ENCODE measurements around the gene USP14.

USP14 gene

DNA sequence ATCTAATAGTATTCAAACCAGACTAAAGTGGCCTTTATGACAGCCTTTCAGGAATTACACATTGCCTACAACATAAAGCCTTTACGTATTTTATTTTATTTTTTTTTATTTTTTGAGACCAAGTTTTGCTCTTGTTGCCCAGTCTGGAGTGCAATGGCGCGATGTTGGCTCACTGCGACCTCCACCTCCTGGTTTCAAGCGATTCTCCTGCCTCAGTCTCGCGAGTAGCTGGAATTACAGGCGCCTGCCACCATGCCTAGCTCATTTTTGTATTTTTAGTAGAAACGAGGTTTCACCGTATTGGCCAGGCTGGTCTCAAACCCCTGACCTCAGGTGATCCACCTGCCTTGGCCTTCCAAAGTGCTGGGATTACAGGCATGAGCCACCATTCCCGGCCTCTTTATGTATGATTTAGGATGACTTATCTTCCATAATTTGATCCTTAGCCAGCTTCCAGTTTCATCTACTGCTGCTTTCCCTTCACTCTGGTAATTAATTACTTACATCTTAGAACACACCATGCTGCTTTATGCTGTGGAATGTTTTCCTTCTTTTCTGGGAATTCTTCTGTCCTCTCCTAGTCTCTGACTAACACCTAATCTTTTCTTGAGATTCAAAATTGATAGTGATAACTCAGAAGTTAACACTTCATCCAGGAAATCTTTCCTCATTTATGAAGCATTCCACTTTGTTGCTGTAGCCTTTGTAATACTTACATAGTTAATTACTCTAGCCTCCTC is 2.6 kb downstream of the USP14 start:
- DNase-seq, result no peak

DNA sequence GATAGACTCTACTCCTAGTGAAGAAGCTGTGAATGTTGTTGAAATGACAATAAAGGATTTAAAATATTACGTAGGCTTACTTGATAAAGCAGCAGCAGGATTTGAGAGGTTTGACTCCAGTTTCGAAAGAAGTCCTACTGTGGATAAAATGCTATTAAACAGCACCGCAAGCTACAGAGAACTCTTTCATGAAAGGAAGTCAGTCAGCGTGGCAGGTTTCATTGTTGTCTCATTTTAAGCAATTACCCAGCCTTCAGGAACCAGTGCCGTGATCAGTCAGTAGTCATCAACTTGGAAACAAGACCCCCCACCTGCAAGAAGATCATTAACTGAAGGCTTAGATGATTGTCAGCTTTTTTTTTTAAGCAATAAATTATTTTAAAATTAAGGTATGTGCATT is 14.0 kb downstream of the USP14 start:
- no peak for DNase-seq

DNA sequence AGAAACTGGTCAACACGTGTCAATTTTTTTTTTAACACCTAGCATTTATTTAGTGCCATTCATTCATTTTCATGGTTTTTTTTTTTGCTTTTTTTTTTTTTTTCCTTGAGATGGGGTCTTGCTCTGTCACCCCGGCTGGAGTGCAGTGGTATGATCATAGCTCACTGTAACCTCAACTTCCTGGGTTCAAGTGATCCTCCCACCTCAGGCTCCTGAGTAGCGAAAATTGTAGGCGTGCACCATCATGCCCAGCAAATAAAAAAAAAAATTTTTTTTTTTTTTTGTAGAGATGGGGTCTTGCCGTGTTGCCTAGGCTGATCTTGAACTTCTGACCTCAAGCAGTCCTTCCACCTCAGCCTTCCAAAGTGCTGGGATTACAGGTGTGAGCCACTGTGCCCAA is 21.1 kb downstream of the USP14 start:
- DNase-seq, result no peak

DNA sequence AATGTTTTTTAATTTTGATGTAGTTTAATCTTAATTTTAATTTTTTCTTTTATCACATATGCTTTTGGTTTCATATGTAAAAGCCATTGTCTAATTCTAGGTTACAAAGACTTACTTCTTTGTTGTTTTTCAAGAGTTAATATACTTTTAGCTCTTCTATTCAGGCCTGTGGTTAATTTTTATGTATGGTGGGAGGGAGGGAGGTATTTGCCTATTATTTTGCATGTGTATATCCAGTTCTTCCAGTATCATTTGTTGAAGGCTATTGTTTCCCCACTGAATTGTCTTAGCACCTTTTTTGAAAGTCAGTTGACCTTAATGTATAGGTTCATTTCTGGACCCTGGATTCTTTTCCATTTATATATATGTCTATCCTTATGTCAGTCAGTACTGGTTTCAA is 23.4 kb downstream of the USP14 start:
- no peak for DNase-seq

DNA sequence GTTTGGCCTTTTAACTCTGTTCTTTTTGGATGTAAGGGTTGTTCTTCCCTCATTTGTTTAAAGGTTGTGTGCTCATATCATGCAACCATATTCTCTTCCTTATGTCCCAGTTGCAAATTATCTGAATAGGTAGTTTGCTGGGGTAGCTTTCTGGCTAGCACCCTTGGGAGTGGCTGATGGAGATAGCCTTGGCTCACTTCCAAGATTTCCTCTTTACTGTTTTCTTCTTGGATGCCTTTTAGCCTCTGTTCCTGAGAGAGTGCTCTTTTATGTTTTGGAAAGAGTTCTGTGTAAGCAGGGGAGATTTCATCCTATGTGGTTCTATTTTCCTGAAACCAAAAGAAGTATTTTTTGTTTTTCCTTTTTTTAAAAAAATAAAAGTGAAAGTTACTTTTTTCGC is 25.4 kb downstream of the USP14 start:
- DNase-seq, result no peak

DNA sequence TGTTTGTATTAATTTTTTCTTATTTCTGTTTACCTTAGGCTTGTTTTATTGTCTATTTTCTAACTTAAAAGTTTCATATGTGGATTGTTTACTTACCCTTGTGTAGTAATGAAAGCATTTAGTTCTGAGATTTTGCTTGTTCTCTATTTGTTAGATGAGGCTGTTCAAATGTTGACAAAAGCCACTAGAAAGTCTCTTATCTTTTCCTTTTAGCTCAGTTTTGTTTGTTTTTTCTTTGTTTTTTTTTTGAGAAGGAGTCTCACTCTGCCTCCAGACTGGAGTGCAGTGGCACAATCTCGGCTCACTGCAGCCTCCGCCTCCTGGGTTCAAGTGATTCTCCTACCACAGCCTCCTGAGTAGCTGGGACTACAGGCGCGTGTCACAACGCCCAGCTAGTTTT is 30.9 kb downstream of the USP14 start:
- no peak for DNase-seq

DNA sequence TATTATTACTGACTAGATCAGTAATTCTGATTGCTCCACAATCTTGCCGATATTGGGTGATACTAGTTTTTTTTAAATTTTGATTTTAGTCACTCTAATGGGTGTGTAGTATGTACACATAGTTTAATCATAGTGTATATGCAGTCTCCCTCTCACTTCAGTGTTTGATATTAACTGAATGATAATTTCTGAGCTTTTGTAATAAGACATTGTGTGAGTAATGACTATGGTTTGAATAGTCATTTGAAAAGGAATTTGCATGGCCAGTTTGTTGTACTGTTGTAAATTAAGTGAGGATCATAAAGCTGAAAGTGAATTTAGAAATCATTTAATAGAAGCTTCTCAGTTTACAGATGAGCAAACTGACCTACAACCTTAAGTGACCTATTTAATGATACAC is 33.4 kb downstream of the USP14 start:
- DNase-seq, result no peak

DNA sequence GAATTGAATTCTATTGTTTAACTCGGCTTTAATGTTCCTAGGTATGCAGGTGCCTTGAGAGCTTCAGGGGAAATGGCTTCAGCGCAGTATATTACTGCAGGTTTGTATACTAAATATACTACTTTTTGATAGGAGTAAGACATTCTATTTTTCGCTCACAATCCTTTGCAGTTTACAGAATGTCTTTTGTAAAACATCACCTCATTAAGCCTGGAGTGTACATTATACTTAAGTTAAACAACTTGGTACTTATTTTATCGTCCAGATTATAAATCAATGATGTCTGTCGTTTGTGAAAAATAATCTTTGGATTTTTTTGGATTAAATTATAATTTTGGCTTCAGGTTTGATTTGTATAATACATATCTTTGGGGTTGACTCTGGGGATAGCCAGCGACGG is 34.4 kb downstream of the USP14 start:
- no peak for DNase-seq

DNA sequence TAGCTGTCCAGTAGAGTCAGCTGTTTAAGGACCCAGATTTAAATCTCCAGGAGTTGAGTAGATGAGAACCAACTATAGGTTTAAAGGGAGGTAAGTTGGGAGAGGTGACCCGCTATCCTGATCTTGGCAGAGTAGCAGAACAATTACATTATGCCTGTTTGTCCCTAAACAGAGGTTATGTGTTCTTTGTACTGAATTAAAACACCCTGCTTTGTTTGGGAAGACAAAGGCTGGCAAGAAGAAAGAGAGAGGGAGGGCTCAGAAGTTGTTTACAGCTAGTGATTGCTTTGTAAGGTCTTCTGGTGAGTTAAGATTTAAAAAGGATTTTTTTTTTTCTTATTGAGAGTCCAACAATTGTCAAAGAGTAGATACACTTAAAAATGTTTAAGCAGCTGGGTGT is 37.3 kb downstream of the USP14 start:
- no peak for DNase-seq

DNA sequence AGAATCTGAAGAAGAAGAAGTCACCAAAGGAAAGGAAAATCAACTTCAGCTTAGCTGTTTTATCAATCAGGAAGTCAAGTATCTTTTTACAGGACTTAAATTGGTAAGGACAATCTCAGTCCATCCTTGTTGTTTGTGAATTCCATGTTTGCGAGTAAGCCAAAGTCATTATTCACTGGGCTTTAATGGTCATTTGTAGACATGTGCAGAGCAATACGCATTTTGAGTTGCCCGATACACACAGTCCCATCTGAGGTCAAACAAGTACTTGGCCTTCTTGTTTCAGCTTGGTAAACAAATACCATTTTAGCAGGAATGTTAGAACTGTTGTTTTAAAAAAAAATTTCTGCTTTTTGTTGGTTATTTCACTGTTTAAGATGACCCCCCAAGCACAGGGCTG is 40.9 kb downstream of the USP14 start:
- no peak for DNase-seq

DNA sequence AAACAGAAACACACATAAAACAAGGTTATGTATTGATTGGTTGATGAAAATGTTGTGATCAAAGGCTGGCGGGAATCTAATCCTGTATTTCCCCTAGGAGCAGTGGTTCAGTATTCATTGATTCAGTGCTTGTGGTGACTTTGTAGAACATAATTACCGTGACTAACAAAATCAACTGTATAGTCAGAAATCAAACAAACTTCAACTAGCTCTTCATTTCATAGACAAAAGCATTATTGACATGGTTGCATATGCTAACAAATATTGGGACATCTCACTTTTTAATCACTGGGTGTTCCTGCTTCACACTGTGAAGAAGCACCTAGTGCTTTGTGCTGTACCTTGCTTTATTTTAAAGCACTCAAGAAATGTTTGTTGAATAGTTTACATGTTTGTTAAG is 41.4 kb downstream of the USP14 start:
- no peak for DNase-seq

DNA sequence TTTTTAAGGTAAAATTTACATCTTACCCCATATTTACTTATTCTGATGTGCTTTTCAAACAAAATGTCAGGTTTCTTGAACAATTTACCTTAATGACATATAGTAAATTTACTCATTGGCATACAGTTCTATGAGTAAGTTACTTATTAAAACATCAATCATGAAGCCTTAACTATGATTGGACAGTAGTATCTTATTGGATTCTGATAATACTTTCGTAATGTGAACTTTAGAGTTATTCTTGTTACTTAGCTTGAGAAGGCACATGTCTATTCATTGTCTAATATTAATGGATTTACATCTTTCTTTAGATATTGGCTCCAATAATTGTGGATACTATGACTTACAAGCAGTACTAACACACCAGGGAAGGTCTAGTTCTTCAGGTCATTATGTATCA is 51.7 kb downstream of the USP14 start:
- no peak for DNase-seq

DNA sequence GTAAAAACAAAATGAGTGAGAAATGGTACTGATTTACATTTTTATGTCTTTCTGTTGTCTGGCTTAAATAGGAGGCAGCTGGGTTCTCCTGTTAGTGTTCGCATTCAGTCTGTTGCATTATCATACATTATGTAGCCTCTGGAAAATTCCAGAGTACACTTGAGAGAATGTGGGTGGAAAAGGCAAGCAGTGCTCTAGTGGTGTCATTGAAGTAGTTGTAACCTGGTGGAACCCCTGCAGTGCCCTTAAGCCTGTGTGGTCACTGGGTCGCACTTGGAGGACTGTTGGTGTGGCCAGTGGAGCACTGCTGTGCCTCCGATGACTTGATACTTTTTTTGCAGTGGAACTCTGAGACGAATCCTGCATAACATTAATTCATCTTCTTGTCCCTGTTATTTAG is 52.4 kb downstream of the USP14 start:
- no peak for DNase-seq

DNA sequence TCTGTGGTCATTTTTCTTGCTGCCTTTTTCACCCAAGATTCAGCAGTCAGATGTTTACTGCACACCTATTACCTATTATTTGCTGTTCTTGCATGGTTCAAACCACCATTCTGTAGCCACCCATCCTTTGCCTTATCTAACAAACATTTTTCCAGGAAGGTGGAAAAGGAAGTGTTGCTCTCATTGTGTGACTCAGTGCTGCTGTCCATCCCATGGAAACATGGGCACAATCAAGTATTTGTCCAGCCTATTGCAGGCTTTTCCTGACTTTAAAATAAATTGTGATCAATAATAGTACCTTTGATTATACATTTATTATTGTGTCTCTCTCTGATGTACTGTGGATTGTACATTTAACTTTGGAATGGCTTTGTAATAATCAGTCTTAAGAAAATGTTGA is 53.2 kb downstream of the USP14 start:
- DNase-seq, result no peak

DNA sequence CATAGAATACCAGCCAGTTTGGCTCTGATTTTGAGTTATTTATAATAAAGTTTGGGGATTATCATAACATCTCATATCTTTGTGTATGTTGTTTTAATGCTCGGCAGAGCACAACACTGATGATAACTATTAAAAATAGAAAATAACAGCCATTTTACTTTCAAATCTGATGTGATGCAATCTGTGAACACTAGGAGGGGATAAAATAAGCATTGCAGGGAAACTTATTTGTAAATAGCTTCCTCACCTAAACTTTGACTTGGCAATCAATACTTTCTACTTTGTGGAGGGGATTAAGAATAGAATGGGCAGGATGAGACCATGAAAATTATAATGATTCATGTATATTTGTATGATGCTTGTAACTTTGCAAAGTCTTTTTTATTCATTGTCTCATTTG is 54.4 kb downstream of the USP14 start:
- DNase-seq, result no peak

DNA sequence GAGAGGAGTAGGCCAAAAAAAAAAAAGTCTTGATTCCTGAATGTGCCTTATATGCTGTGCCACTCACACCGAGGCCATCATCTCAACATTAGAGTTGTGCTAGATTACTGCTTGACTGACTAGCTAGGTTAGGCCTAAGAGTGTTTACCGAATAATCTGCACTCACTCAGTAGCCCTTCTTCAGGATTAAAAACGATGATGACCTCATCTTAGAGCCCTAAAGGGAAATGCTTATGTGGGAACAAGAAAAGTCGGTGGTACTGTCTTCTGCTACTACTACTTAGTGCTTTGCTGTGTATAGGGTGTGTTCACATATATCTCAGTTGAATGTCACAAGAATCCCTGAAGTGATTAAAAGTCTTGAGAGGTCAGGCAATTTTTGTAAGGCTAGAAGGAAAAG is 55.1 kb downstream of the USP14 start:
- no peak for DNase-seq

DNA sequence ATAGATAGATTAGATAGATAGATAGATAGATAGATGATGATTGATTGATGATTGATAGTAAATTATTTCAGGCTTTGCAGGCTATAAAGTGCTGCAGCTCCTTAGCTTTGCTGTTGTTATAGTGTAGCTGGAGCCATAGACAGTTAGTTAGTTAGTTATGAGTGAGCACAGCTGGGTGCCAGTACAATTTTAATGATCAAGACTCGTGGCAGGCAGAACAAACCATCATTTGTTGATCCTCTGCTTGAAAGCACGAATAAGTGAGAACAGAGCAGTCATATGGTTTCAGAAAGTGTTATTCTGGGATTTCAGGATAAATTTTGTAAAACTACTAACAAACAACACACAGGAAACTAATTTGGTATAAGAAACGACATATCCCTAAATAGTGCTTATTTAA is 55.6 kb downstream of the USP14 start:
- no peak for DNase-seq

DNA sequence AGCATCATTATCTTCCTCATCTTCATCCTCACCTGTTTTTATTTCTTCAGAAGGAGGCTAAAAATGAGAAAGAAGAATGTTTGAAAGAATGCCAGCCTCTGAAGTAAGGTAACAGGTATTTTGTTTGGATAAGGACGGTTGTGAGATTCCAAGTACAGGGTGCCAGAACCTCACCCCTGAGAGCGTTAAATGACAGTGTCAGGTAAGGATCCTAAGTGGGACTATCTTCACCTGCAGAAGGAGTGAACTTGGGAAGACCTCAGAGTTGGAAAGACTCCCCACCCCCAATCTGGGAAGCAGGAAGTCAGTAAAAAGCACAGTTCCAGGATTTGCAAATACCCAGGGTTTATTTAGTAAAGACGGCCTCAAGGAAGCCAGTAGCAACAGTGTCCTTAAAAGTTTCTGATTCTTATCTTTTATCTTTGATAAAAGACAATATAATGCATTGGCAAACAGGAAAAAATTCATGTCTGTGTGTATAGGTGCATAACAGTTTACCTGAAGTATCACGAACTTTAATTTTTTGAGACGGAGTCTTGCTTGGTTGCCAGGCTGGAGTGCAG is 57.2 kb downstream of the USP14 start:
- no peak for DNase-seq

DNA sequence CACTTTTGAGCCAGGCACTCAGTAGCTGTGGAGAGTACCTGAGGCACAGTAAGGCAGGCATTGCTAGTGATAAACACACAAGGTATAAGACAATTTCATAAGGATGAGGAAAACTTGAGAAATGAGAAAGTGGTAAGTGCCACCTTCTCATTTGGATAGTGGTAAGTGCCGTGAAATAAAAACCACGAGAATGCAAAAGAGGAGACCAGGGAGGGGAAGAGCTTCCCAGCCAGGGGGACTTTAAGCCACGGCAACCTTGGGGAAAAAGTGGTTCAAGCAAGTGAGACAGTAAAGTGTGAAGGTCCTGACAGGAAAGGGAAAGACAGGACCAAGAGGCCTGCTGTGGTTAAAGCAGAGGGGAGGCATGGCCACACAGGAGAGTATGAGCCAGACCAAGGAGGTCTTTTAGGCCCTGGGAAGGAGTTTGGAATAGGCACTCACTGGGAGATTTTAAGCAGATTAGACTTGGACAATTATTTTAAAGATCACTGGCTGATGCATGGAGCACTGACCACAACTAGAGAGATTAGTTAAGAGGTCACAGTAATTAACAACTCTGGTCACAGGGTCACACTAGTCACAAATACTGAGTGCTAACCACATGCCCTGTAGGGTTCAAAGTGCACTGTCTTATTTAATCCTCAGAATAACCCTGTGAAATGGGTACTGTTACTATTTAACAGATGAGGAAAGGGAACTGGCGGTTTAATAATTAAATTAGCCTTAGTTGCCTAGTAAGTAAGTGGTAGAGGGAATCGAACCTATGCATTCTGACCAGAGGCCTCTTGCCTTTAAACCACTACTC is 59.4 kb downstream of the USP14 start:
- DNase-seq, result no peak

DNA sequence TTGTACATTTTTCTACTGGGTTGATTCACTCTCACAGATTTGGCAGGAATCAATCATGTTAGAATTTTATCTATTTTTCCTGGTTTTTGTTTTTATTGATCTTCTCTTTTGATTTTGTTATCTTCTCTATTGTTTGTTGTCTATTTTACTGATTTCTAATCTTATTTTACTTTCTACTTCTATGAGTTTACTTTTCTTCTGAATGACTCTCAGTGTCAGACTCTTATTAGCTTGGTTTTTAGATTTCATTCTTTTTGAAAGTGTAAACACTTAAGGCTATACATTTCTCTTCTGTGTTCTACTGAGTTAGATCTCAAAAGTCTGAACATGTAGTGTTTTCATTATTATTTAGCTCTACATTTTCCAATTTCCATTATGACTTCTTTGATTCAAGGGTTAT is 62.4 kb downstream of the USP14 start:
- DNase-seq, result no peak

DNA sequence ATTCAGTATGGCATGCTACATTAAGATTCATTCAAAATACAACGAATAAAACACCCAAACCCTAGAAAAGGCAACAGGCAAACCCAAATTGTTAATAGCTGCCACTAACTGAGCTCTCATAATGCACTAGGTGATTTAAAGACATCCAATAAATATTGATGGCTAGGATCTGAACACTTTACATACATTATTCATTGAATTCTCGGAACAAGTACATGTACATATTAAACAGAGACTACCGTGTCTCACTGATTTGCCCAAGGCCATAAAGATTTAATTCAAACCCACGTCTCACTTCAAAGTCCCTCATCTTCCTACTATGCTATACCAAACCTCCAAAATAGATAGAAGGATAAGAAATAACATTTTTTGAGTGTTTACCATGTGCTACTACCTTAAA is 67.4 kb downstream of the USP14 start:
- DNase-seq, result no peak

DNA sequence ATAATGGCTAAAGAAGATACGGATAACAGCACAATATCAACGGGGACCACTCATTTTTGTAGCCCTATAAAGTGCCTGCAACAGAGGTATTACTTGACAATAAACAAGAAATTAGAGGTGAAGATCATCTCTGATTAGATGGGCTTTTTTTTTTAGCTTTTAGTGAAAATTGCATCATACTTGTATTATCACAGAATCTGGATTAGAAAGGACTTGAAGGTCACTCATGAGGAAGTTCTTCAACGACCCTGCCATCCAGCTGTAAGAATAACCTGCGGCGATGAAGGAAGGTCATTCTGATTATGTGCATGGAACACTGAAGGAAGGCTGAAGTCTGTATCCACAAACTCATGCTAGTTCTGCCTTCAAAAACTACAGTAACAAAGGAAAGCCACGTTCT is 69.0 kb downstream of the USP14 start:
- no peak for DNase-seq

DNA sequence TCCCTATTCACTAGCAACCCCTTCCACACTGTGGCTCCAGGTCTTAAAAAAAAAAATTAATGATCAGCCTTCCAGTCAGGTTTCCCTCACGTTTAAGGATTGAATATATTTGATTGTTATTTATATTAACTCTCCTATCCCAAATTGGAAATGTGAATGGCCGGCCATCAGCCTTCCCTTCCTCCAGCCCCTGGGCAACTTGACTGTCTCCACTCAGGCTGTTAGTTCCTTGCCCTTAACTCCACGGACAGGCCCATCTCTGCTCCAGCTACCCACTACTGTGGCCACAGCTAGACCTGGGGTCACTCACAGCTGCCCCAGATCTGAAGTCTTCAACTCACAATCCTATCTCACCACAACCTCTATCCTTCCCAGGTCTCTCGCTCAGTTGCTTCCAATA is 69.5 kb downstream of the USP14 start:
- DNase-seq, result no peak

DNA sequence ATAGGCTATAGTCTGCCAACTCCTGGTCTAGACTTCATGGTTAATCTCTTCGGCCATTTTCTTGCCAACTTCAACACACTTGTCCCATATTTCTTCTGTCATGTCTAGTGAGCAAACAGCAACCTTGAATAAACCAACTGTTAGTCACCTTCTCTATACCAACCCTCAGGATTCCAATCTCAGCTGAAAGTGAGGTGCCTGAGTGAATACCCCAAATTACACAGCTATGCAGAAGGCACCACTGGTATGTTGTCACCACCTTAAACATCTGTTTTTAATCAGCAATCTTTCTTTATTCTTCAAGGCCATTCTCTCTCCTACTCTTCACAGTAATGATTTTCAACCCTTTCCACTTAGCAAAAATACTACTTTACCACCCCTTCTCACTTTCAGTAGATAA is 70.2 kb downstream of the USP14 start:
- no peak for DNase-seq

DNA sequence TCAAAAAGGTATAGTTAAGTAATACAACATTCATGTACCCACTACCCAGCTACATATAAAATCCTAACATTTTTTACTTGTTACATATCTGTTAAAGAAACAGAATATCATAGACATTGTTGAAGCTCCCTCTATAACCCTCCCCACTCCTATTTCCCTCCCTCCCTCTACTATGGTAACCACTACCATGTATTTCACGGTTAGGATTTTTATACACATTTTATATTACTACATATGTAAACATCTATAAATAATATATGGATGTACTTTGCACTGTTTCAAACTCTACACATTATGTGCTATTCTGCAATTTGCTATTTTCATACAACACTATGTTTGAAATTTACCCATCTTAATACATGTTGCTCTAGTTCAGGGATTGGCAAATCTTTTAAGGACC is 73.2 kb downstream of the USP14 start:
- DNase-seq, result no peak

Data from cortex of kidney (tissue), 1 donor.